GM23248 (cell line): ENCODE data around the gene SH2D3C. TPM values are rescaled to one million over a fixed set of nuclear protein-coding genes. Genes with fewer than 3 reads are reported as not detected.

Source experiments
- DNase-seq: peaks from one replicate; pipeline ENCODE4 v3.0.0-alpha.2; 2015
- H2AFZ ChIP-seq: fragments of 200-600 bp; sonication (generic); 2 replicates; pipeline ENCODE4 v1.6.1; 2016; ENCODE audit warnings: antibody characterized with exemption
- H3F3A ChIP-seq: fragments of 200-600 bp; sonication (generic); 2 replicates; pipeline ENCODE4 v1.6.1; 2016; ENCODE audit warnings: mild to moderate bottlenecking, antibody characterized with exemption, mixed run types; ENCODE audit not compliant: insufficient read depth
- H3K27ac ChIP-seq: fragments of 200-600 bp; sonication (generic); 2 replicates; pipeline ENCODE4 v1.5.1; 2016; ENCODE audit warnings: mild to moderate bottlenecking
- H3K27me3 ChIP-seq: fragments of 200-600 bp; sonication (generic); replicated peaks from 2 replicates; pipeline ENCODE4 v1.6.1; 2016; ENCODE audit warnings: mild to moderate bottlenecking; ENCODE audit not compliant: insufficient read depth
- H3K36me3 ChIP-seq: fragments of 200-600 bp; sonication (generic); 2 replicates; pipeline ENCODE4 v1.6.1; 2016; ENCODE audit warnings: low read depth, mild to moderate bottlenecking
- H3K4me1 ChIP-seq: fragments of 200-600 bp; sonication (generic); 2 replicates; pipeline ENCODE4 v1.6.1; 2016; ENCODE audit warnings: mild to moderate bottlenecking; ENCODE audit not compliant: insufficient read depth
- H3K4me2 ChIP-seq: fragments of 200-600 bp; sonication (generic); one replicate; pipeline ENCODE4 v1.6.1; 2016; ENCODE audit warnings: mild to moderate bottlenecking; ENCODE audit not compliant: unreplicated experiment
- H3K4me3 ChIP-seq: fragments of 200-600 bp; sonication (generic); 2 replicates; pipeline ENCODE4 v1.5.1; 2016; ENCODE audit warnings: mild to moderate bottlenecking
- H3K79me2 ChIP-seq: fragments of 200-600 bp; sonication (generic); 2 replicates; pipeline ENCODE4 v1.6.1; 2016; ENCODE audit warnings: mild to moderate bottlenecking; ENCODE audit not compliant: insufficient read depth
- H3K9ac ChIP-seq: fragments of 200-600 bp; sonication (generic); 2 replicates; pipeline ENCODE4 v1.6.1; 2016; ENCODE audit warnings: mild to moderate bottlenecking
- H3K9me2 ChIP-seq: fragments of 200-600 bp; sonication (generic); 2 replicates; pipeline ENCODE4 v1.6.1; 2016; ENCODE audit warnings: mixed run types, mild to moderate bottlenecking, moderate library complexity; ENCODE audit not compliant: insufficient read depth
- H3K9me3 ChIP-seq: fragments of 200-600 bp; sonication (generic); one replicate; pipeline ENCODE4 v1.6.1; 2017; ENCODE audit warnings: low read depth
- H4K20me1 ChIP-seq: fragments of 200-600 bp; sonication (generic); 2 replicates; pipeline ENCODE4 v1.6.0; 2016; ENCODE audit not compliant: insufficient read depth
- EZH2 ChIP-seq: fragments of 200-600 bp; sonication (generic); IDR thresholded peaks from 2 replicates; pipeline ENCODE4 v1.6.1; 2018; ENCODE audit warnings: antibody characterized with exemption, mild to moderate bottlenecking; ENCODE audit not compliant: insufficient read depth, poor library complexity, severe bottlenecking
- EZH2phosphoT487 ChIP-seq: fragments of 200-600 bp; sonication (generic); IDR thresholded peaks from 2 replicates; pipeline ENCODE4 v1.6.1; 2018; ENCODE audit warnings: antibody characterized with exemption, moderate library complexity, mild to moderate bottlenecking, low read depth; ENCODE audit not compliant: insufficient read depth
- WGBS, 2 experiments: methylation state at CpG; one replicate each; pipeline ENCODE4 v1.1.6; 2015 to 2017; ENCODE audit warnings: low lambda C conversion rate in 2 of 2, low coverage in 1 of 2; ENCODE audit errors: missing lambda C conversion rate in 2 of 2; 5-methylcytosine and 5-hydroxymethylcytosine counted together
- in situ Hi-C: fragments of 300-500 bp; cut with MboI; formaldehyde crosslinking; loops from 2 replicates; pipeline ENCODE4 v1.15.0; 2020
- polyA plus RNA-seq: library from polyadenylated mRNA; unstranded; fragments of >200 nt; fragmentation: Nextera tagmentation; extraction: Ambion mirVana; gene quantifications from 2 replicates; pipeline ENCODE4 v1.2.1, GENCODE V29; 2016
- total RNA-seq: library from RNA; depleted of rRNA; stranded (reverse); fragments of >200 nt; shearing (Covaris generic); gene quantifications from 2 replicates; pipeline ENCODE4 v1.2.3, GENCODE V29; 2014

The SH2D3C gene
- total and polyA plus RNA-seq, 2 experiments from 2014 or later, result not detected

GRCh38 chr9:127738666-127739065 is 39.8 kb downstream of the SH2D3C start:
- Histone ChIP-seq H3K27me3 (no peaks in the 10 kb centered on the region), H3K4me2 (no peak overlapping the region), H3K9ac (no peak overlapping the region), H3K9me2 (no peaks in the 10 kb centered on the region), H3F3A (peaks cover 15% of the 10 kb centered on the region; the same call in 1 of the 2 replicates), H3K4me1 (peaks cover 17% of the 10 kb centered on the region), H3K9me3 (no peaks in the 10 kb centered on the region), H3K27ac (no peak overlapping the region), H3K36me3 (no peaks in the 10 kb centered on the region), H3K4me3 (no peak overlapping the region), H4K20me1 (no peaks in the 10 kb centered on the region), H2AFZ (no peak overlapping the region), H3K79me2 (0 out of 2 replicates have a peak, but pooled peaks cover 7% of the 10 kb centered on the region)
- 74 to 75% methylated on average over 13 of the region's 13 CpGs for WGBS, 2 experiments
- in situ Hi-C loops, result loop anchor here (10.0 kb wide), 1 partner anchor 144 kb away; no protein-coding TSS in a partner anchor
- DNase-seq, result no peak
- TF ChIP-seq EZH2phosphoT487, result no peak
- TF ChIP-seq EZH2, result no peak

GRCh38 chr9:127735530-127736185 is 42.8 kb downstream of the SH2D3C start:
- peak overlapping the region; percentile 63 for H3K9ac ChIP-seq
- no peak overlapping the region for H2AFZ ChIP-seq
- H3K4me1 ChIP-seq, result peaks cover 17% of the 10 kb centered on the region

GRCh38 chr9:127734747-127735529 is 43.5 kb downstream of the SH2D3C start, which contains the start of gene TOR2A:
TSS of gene TOR2A (minus strand) at chr9:127735294. CDS start at chr9:127735270, 24 bp downstream.
- peak; percentile 99 for DNase-seq

More at GRCh38 chr9:127735530-127736185, 42.8 kb downstream of the SH2D3C start:
- DNase-seq, result no peak
- peak overlapping the region; percentile 55 for H3K4me2 ChIP-seq
- H3K36me3 ChIP-seq, result no peaks in the 10 kb centered on the region
- no peaks in the 10 kb centered on the region for H3K27me3 ChIP-seq
- no peak overlapping the region for H3K4me3 ChIP-seq
- H3K9me3 ChIP-seq, result no peaks in the 10 kb centered on the region
- no peaks in the 10 kb centered on the region for H4K20me1 ChIP-seq
- WGBS, 2 experiments, result 21 to 24% methylated on average over 15 of the region's 15 CpGs
- H3F3A ChIP-seq, result peaks cover 5% of the 10 kb centered on the region; the same call in 1 of the 2 replicates
- H3K27ac ChIP-seq, result peak overlapping the region; percentile 19; the same call in 1 of the 2 replicates
- in situ Hi-C loops, result loop anchor here (10.0 kb wide), 1 partner anchor 141 kb away; no protein-coding TSS in a partner anchor
- no peak for TF ChIP-seq EZH2phosphoT487
- no peak for TF ChIP-seq EZH2
- H3K79me2 ChIP-seq, result 0 out of 2 replicates have a peak, but pooled peaks cover 7% of the 10 kb centered on the region
- no peaks in the 10 kb centered on the region for H3K9me2 ChIP-seq

GRCh38 chr9:127734247-127734746 is 44.2 kb downstream of the SH2D3C start:
- Histone ChIP-seq H3K79me2 (0 out of 2 replicates have a peak, but pooled peaks cover 7% of the 10 kb centered on the region), H3K4me3 (peak overlapping the region; percentile 80), H3K27me3 (no peaks in the 10 kb centered on the region), H3K4me2 (peak overlapping the region; percentile 74), H3F3A (no peaks in the 10 kb centered on the region), H2AFZ (peak overlapping the region; percentile 81), H4K20me1 (no peaks in the 10 kb centered on the region), H3K4me1 (peaks cover 10% of the 10 kb centered on the region; the same call in 1 of the 2 replicates), H3K27ac (peak overlapping the region; percentile 67; the same call in 1 of the 2 replicates), H3K9me3 (no peaks in the 10 kb centered on the region), H3K36me3 (no peaks in the 10 kb centered on the region), H3K9me2 (no peaks in the 10 kb centered on the region), H3K9ac (peak overlapping the region; percentile 82)
- no peak for TF ChIP-seq EZH2
- no peak for TF ChIP-seq EZH2phosphoT487
- 36 to 40% methylated on average over 22 of the region's 22 CpGs for WGBS, 2 experiments
- in situ Hi-C loops, result loop anchor here (10.0 kb wide), 1 partner anchor 139 kb away; no protein-coding TSS in a partner anchor
- DNase-seq, result no peak

More at GRCh38 chr9:127734747-127735529, 43.5 kb downstream of the SH2D3C start, which contains the start of gene TOR2A:
- WGBS, 2 experiments, result 1% methylated on average over 57 to 62 of the region's 76 CpGs
- Histone ChIP-seq H3K4me1 (peaks cover 11% of the 10 kb centered on the region), H3K4me3 (peak within 1 kb of the TSS; percentile 80), H3K4me2 (peak within 1 kb of the TSS; percentile 74), H3K27me3 (no peaks in the 10 kb centered on the region), H3K9me3 (no peaks in the 10 kb centered on the region), H3K79me2 (0 out of 2 replicates have a peak, but pooled peaks cover 7% of the 10 kb centered on the region), H3K27ac (peak within 1 kb of the TSS; percentile 67), H3K36me3 (no peaks in the 10 kb centered on the region), H3K9me2 (no peaks in the 10 kb centered on the region), H3K9ac (peak within 1 kb of the TSS; percentile 82), H3F3A (0 out of 2 replicates have a peak, but pooled peaks cover under 1% of the 10 kb centered on the region), H2AFZ (peak within 1 kb of the TSS; percentile 81), H4K20me1 (no peaks in the 10 kb centered on the region)
- TF ChIP-seq EZH2phosphoT487 (no peak), EZH2 (no peak)
- in situ Hi-C loops, result loop anchor here (10.0 kb wide), 1 partner anchor 140 kb away; no protein-coding TSS in a partner anchor
